ENCODE measurements around the gene SCUBE1.

Gene SCUBE1

GRCh38 chr22:43301866-43302265, 41.3 kb downstream of the SCUBE1 start:
- H3K4me1 ChIP-seq (ENCODE audit: insufficient read depth, insufficient read length): peaks cover 20% of the 10 kb centered on the region
- H3K27me3 ChIP-seq (ENCODE audit: insufficient read depth, insufficient read length): no peaks in the 10 kb centered on the region
- no peaks in the 10 kb centered on the region for H3K36me3 ChIP-seq (ENCODE audit: insufficient read depth, insufficient read length, low read length)
- TF ChIP-seq ZNF274 (IDR thresholded peaks at IDR 0.05; ENCODE audit: low read depth, low read length) (no peak), SUZ12 (IDR thresholded peaks at IDR 0.05; ENCODE audit: extremely low read depth, insufficient read depth, insufficient read length) (no peak), YY1 (IDR thresholded peaks at IDR 0.05; ENCODE audit: insufficient read depth, insufficient read length) (no peak)
- no peak for DNase-seq (ENCODE audit: low read depth, low spot score)
- H3K9me3 ChIP-seq (ENCODE audit: insufficient read depth, low read length): no peaks in the 10 kb centered on the region
- H3K4me3 ChIP-seq (ENCODE audit: insufficient read length, low read depth): no peak overlapping the region
- no peak overlapping the region for H3K9ac ChIP-seq (ENCODE audit: insufficient read length, low read depth)

GRCh38 chr22:43300891-43301676, 42.1 kb downstream of the SCUBE1 start:
- H3K27me3 ChIP-seq (ENCODE audit: insufficient read depth, insufficient read length): no peaks in the 10 kb centered on the region

GRCh38 chr22:43299736-43300135, 43.4 kb downstream of the SCUBE1 start:
- Histone ChIP-seq H3K9me3 (ENCODE audit: insufficient read depth, low read length) (no peaks in the 10 kb centered on the region), H3K36me3 (ENCODE audit: insufficient read depth, insufficient read length, low read length) (no peaks in the 10 kb centered on the region), H3K4me1 (ENCODE audit: insufficient read depth, insufficient read length) (peaks cover 23% of the 10 kb centered on the region), H3K27me3 (ENCODE audit: insufficient read depth, insufficient read length) (no peaks in the 10 kb centered on the region), H3K9ac (ENCODE audit: insufficient read length, low read depth) (no peak overlapping the region), H3K4me3 (ENCODE audit: insufficient read length, low read depth) (no peak overlapping the region)
- no peak for DNase-seq (ENCODE audit: low read depth, low spot score)
- TF ChIP-seq SUZ12 (IDR thresholded peaks at IDR 0.05; ENCODE audit: extremely low read depth, insufficient read depth, insufficient read length): no peak

More at GRCh38 chr22:43300891-43301676, 42.1 kb downstream of the SCUBE1 start:
- Histone ChIP-seq H3K9ac (ENCODE audit: insufficient read length, low read depth) (no peak overlapping the region), H3K4me3 (ENCODE audit: insufficient read length, low read depth) (no peak overlapping the region), H3K9me3 (ENCODE audit: insufficient read depth, low read length) (no peaks in the 10 kb centered on the region), H3K4me1 (ENCODE audit: insufficient read depth, insufficient read length) (peaks cover 20% of the 10 kb centered on the region), H3K36me3 (ENCODE audit: insufficient read depth, insufficient read length, low read length) (no peaks in the 10 kb centered on the region)
- TF ChIP-seq SUZ12 (IDR thresholded peaks at IDR 0.05; ENCODE audit: extremely low read depth, insufficient read depth, insufficient read length): no peak
- TF ChIP-seq YY1 (IDR thresholded peaks at IDR 0.05; ENCODE audit: insufficient read depth, insufficient read length): no peak
- TF ChIP-seq ZNF274 (IDR thresholded peaks at IDR 0.05; ENCODE audit: low read depth, low read length): no peak
- DNase-seq (ENCODE audit: low read depth, low spot score): no peak

DNA sequence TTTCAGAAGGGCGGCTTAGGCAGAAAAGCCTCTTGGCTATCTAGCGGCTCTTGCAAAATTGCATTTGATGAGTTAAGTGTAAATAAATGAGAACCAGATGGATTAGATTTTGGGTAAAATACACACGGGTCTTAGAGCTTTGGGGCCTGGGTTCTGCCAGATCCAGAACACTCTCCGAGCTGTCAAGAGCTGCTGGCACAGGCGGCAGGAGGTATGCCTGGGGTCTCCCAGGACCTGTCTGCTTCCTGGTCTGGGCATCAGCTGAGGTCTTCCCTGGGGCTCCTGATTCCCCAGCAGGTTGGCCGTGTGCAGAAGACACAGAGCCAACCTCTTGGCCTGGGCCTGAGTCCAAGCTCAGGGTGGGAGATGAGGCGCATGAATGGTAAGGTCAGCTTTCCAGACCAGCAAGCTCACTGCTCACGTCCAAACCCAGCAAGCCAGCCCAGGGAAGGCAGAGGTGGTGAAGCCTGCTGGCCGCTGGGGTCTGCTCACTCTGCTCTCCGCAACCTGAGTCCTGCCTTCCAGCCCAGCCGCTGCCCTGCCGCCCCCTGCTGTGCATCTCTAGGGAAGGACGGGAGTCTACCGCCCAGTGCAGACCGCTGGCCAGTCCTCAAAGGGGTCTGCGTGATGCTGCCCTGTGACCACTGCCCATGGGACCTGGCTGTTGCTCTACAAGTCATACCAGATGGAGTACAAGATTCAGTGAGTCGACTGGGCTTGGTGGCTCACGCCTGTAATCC, 44.9 kb downstream of the SCUBE1 start:
- Histone ChIP-seq H3K9ac (ENCODE audit: insufficient read length, low read depth) (no peak overlapping the region), H3K27me3 (ENCODE audit: insufficient read depth, insufficient read length) (no peaks in the 10 kb centered on the region), H3K4me3 (ENCODE audit: insufficient read length, low read depth) (no peak overlapping the region), H3K36me3 (ENCODE audit: insufficient read depth, insufficient read length, low read length) (no peaks in the 10 kb centered on the region), H3K9me3 (ENCODE audit: insufficient read depth, low read length) (no peaks in the 10 kb centered on the region), H3K4me1 (ENCODE audit: insufficient read depth, insufficient read length) (peaks cover 26% of the 10 kb centered on the region)
- TF ChIP-seq SUZ12 (IDR thresholded peaks at IDR 0.05; ENCODE audit: extremely low read depth, insufficient read depth, insufficient read length) (no peak), ZNF274 (IDR thresholded peaks at IDR 0.05; ENCODE audit: low read depth, low read length) (no peak), YY1 (IDR thresholded peaks at IDR 0.05; ENCODE audit: insufficient read depth, insufficient read length) (no peak)
- no peak for DNase-seq (ENCODE audit: low read depth, low spot score)

DNA sequence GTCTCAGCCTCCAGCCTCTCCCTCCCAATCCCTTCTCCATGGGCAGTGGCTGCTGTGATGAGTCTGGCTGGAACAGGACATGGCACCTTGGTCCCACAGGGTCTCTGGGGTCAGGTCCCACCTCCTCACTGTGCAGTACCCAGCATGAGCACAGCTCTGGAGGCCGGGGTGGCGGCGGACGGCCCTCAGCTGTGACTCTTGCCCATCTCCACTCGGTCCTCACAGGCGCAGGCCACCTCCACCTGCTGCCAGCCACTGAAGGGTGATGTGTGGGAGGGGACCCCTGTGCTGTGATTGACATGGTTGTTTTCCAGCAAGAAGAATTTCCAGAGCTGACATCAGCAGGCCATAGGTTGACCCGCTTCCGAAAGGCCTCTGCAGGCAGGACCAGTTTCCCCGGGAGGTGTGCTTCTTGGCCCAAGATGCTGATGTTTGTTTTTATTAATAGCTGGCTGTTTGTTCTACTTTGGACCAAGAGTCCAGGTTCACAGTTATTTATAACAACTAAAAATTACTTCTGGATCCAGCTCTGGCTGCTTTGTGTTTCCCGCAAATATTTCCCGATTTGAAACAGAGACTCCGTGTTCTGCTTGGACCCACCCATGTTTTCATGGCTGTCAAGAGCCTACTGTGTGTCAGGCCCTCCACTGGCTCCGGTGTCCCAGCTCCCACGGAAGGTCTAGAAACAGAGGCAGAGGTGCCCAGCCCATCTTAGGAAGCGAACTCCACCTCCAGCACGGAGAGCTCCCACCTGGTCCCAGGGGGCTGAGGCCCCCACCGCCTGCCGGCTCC, 45.7 kb downstream of the SCUBE1 start:
- H3K27me3 ChIP-seq (ENCODE audit: insufficient read depth, insufficient read length): no peaks in the 10 kb centered on the region
- peaks cover 23% of the 10 kb centered on the region for H3K4me1 ChIP-seq (ENCODE audit: insufficient read depth, insufficient read length)
- DNase-seq (ENCODE audit: low read depth, low spot score): no peak
- no peak overlapping the region for H3K9ac ChIP-seq (ENCODE audit: insufficient read length, low read depth)
- no peaks in the 10 kb centered on the region for H3K9me3 ChIP-seq (ENCODE audit: insufficient read depth, low read length)
- H3K36me3 ChIP-seq (ENCODE audit: insufficient read depth, insufficient read length, low read length): no peaks in the 10 kb centered on the region
- TF ChIP-seq SUZ12 (IDR thresholded peaks at IDR 0.05; ENCODE audit: extremely low read depth, insufficient read depth, insufficient read length) (no peak), YY1 (IDR thresholded peaks at IDR 0.05; ENCODE audit: insufficient read depth, insufficient read length) (no peak), ZNF274 (IDR thresholded peaks at IDR 0.05; ENCODE audit: low read depth, low read length) (no peak)
- no peak overlapping the region for H3K4me3 ChIP-seq (ENCODE audit: insufficient read length, low read depth)

- no peak for TF ChIP-seq SUZ12 (IDR thresholded peaks at IDR 0.05; ENCODE audit: extremely low read depth, insufficient read depth, insufficient read length)
- no peak for TF ChIP-seq YY1 (IDR thresholded peaks at IDR 0.05; ENCODE audit: insufficient read depth, insufficient read length)
- no peak for TF ChIP-seq ZNF274 (IDR thresholded peaks at IDR 0.05; ENCODE audit: low read depth, low read length)
- no peak for DNase-seq (ENCODE audit: low read depth, low spot score)
- no peaks in the 10 kb centered on the region for H3K36me3 ChIP-seq (ENCODE audit: insufficient read depth, insufficient read length, low read length)
Observed at GRCh38 chr22:43296276-43296902, 46.8 kb downstream of the SCUBE1 start.

More at GRCh38 chr22:43296276-43296902, 46.8 kb downstream of the SCUBE1 start:
- Histone ChIP-seq H3K9ac (ENCODE audit: insufficient read length, low read depth) (peak overlapping the region; percentile 32), H3K4me1 (ENCODE audit: insufficient read depth, insufficient read length) (peaks cover 14% of the 10 kb centered on the region), H3K27me3 (ENCODE audit: insufficient read depth, insufficient read length) (no peaks in the 10 kb centered on the region), H3K4me3 (ENCODE audit: insufficient read length, low read depth) (no peak overlapping the region), H3K9me3 (ENCODE audit: insufficient read depth, low read length) (no peaks in the 10 kb centered on the region)
